ENCODE data around the gene MRAS.
"Not testable (repeated sequence)": the region's sequence is repeated elsewhere in the genome, so short reads cannot be mapped to it uniquely, and the experiment has no call there.

The MRAS gene

DNA sequence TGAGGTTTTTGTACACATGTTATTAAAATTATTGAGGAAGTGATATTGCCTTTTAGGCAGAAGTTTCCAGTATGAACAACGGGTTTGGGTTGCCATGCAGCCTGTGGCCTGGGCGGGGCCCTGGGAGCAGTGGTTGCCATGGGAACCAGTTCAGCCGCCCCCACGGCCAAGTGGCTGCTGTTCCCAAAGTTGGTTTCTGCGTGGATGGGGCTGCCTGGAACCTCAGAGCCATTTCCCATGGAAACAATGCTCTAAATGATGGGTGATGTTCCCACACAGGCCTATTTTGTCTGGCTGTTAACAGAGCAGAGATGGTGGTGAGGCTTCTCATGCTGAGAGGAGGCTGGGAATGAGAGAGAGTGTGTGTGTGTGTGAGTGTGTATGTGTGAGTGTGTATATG lies 19.5 kb downstream of the MRAS start:
- peak; percentile 63 for DNase-seq

DNA sequence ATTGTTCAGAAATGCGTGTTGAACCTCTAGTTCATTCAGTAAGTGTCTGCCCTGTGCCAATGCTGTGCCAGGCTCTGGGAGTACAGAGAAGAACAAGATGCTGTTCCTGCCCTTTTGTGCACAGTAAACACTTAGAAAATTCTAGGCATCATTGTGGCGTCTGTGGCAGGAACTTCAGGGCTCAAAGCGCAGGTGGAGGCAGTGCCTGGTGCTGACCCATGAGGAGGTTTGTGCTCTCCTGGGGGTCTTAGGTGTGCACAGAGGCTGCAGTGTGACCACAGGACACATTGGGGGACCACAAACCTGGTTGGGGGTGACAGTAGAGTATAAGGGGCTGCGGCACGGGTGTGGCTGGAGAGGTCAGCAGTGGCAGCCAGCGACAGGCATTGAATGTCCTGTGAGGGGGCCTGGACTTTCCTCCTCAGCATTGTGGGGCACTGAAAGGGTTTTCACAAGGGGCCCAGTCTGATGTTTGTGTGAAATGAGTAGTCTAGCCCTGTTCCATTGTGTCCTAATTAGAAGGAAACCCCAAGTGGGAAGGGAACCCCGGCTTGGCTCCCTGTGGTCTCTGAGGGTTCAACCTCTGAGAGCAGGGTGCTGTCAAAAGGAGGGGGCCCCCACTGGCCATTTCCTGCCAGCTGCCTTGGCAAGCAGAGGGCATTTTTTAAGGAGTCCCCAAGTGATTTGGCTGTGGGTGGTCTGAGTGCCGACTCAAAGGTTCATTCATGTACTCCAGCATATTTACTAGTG lies 20.9 kb downstream of the MRAS start:
- DNase-seq, result no peak

DNA sequence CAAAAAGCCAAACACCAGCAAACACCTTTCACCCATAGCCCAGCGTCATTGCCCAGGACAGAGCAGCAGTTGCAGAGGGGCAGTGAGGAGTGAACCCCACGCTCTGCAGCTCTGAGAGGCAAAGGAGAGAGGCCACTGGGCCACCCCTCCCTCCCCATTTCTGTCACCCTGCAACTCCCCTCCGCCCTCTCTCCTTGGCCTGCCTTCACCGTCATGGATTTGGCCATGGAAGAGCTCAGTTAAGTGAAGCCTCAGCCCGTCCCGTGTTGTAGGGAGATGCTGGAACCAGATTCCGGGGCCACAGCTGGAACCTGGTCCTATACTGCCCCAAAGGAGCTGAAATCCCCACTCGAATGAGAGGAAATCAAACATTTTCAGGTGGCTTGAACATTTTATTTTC lies 21.9 kb downstream of the MRAS start:
- DNase-seq, result no peak

DNA sequence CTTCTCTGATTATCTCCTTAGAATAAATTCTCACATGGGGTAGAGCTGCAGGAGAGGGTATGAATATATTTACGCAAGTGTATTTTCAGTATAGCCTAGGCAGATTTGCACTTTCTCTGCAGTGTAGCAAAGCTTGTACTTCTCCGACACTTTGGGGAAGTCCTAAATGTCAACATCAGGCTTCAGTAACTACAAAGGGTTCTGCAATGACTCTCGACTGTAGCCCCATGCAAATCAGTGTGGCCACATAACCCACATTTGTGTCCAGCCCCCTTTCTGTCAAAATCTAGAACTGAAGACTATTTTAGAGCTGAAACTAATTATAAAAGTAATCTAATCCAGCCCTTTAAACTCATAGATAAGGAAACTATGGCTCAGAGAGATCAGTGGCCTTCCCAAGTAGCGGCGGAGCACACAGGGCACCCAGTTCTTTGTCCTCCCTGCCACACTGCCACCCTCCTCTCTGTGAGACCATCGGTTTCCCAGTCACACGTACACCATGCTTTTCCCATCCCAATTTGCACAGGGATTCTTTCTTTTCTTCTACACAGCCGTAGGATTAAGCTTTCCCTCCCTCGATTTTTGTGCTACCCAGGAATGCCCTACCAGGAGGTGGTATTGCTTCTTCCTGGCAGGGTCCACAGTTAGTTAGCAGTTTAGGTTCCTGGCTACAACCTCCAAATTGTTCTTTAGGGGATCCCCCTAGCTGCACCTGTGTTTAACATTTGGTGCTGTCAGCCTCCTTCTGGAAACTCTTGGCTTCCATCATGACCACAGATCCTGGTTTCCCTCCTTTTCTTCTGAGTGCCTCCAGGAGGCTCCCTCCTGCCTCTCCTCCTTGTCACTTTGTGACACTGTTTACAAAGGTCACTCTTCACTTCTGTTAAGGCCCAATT lies 22.9 kb downstream of the MRAS start:
- no peak for DNase-seq

DNA sequence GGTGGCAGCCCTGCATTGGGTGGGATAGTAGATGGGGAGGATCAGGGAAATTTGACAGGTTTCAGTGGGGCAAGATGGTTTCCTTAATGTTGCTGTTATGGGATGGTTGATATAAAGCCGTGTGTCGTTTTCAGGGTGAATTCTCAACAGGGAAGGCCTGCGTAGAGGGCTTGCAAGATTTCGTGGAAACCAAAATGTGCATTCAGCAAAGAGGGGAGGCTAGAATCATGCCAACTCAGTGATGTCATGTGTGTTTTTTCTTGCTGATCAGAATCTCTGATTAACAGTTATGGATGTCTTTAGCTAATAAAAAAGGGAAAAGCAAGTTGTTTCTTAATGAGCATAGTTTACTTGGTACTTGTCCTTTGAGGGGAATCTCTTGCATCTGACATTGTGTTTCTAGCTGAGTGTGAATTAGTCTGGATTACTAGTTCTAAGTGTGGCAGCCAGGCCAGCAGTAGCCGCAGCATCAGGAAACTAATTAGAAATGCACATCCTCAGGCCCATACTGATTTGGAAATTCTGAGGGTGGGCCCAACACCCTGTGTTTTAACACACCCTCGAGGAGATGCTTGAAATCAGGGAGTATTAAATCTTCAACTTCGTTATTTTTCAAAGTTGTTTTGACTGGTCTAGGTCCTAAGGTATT lies 24.8 kb downstream of the MRAS start:
- DNase-seq, result no peak

DNA sequence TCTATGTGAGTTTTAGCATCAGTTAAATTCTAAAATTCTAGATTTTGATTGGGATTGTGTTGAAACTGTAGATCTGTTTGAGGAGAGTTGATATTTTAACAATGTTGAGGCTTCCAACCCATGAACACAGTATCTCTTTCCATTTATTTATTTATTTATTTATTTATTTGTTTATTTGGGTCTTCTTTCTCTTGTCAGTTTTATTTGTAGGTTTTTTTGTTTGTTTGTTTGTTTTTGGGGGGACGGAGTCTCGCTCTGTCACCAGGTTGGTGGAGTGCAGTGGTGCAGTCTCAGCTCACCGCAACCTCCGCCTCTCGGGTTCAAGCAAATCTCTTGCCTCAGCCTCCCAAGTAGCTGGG lies 25.3 kb downstream of the MRAS start:
- DNase-seq, result no peak

DNA sequence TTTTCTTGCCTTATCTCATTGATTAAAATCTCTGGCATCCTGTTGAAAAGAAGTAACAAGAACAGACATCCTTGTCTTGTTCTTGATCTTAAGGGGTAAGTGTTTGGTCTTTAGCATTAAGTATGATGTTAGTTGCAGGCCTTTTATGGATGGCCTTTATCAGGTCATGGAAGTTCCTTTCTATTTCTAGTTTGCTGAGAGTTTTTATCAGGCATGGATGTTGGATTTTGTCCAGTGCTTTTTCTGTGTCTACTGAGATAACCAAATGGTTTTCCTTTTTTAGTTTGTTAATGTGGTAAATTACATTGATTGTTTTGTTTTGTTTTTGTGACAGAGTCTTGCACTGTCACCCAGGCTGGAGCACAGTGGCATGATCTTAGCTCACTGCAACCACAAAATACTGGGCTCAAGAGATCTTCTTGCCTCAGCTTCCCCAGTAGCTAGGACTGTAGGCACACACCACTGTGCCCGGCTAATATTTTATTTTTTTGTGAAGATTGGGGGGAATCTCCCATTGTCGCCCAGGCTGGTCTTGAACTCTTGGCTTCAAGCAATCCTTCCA lies 26.3 kb downstream of the MRAS start:
- no peak for DNase-seq

DNA sequence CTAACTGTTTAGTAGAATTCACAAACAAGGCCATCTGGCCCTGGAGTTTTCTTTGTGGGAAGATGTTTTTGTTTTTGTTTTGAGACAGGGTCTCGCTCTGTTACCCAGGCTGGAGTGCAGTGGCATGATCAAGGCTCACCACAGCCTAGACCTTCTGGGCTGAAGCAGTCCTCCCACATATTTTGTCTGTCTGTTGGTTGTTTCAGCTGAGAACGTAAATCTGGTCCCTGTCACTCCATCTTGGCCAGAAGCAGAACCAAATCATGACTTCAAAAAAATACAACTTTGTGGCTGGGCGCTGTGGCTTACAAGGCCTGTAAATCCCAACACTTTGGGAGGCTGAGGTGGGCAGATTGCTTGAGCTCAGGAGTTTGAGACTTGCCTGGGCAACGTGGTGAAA lies 27.1 kb downstream of the MRAS start:
- DNase-seq, result no peak

DNA sequence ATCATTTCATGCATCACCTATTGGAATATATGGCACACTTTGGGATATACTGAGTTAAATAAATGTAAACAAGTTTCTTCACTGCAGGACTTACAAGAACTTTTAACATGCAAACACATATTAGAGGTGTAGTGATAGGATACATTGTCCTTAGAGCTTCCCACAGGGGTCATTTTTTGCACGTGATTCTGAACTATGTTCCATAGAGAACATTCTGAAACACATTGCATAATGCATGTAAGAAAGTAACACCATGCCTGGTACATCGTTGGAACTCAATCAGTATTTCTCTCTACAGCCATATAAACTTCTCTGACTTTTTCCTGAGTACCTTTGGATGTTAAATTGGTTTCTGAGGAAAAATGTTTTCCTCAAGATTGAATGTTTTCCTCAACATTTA lies 28.3 kb downstream of the MRAS start:
- DNase-seq, result no peak

DNA sequence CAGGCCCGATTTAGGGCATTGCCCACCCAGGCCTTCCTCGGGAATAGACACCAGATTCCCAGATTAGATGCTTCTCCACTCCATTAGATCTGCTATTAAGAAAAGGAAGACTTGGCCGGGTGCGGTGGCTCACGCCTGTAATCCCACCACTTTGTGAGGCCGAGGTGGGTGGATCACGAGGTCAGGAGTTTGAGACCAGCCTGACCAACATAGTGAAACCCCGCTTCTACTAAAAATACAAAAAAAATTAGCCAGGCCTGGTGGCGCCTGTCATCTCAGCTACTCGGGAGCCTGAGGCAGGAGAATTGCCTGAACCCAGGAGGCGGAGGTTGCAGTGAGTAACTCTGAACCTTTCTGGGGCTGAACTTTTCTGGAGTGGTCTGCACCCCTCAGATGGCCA lies 28.8 kb downstream of the MRAS start:
- not testable (repeated sequence) for DNase-seq

DNA sequence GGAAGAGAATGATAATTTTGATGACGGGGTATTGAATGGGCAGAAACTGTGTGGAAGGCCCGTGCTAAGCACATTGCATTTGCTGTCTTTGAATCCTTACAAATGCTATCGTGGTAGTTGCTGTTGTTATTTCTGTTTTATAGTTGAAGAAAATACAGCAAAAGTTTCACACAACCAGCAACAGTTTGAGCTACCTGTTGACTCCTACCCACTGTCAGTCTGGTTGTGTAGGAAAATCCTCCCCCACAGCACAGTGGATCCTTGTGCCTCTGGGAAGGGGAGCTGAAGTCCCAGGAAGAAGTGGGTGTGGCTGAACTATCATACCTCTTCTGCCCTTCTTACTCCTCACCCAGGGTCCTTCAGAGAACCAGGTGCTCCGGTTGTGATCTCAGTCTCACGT lies 29.4 kb downstream of the MRAS start:
- DNase-seq, result no peak

DNA sequence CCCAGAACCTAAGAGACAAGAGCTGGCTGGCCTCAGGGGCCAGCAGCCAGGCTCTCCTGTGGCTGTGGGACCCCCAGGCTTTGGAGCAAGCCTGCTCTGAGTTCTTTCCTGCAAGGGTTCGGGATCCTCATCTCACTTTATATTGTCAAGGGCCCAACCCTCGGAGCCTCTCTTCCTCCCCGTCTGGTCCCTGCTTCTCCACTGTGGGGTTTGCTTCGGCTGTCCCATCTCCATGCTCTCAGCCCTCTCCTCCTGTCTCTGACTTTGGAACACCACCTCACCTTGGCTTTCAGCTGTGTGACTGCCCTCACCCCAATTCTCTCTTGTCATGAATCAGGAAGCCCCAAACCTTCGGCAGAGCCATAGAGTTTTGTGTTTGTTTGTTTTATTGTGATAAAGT lies 30.0 kb downstream of the MRAS start:
- DNase-seq, result no peak

DNA sequence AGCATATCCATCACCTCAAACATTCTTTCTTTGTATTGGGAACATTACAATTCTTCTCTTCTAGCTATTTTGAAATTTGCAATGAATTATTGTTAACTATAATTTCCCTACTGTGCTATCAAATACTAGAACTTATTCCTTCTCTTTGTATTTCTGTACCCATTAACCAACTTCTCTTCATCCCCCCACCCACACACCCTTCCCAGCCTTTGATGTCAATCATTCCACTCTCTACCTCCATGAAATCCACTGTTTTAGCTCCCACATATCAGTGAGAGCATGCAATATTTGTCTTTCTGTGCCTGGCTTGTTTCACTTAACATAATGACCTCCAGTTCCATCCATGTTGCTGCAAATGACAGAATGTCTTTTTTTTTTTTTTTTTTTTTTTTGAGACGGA lies 30.6 kb downstream of the MRAS start:
- no peak for DNase-seq

DNA sequence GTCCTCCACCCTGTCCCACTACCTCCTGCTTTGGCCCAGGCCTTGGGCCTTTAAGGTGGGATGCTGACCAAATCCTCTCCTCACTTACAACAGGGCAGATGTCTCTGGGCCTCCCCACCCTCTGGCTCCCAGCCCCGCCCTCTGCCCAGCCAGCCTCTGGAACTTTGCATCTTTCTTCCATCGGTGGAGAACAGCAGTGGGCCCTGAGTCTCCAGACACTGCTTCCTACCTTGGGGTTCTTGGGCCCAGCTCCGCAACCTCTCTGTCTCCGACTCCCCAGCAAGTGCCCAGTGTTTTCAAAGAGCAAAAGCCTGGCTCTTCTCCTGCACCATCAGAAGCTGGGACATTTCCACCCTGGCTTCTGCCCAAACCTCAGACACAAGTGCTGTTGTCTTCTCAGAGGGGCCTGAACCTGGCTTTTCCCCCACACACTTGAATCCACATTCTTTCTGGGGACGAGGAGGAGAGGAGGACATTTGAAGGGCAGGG lies 33.1 kb downstream of the MRAS start:
- DNase-seq, result no peak

DNA sequence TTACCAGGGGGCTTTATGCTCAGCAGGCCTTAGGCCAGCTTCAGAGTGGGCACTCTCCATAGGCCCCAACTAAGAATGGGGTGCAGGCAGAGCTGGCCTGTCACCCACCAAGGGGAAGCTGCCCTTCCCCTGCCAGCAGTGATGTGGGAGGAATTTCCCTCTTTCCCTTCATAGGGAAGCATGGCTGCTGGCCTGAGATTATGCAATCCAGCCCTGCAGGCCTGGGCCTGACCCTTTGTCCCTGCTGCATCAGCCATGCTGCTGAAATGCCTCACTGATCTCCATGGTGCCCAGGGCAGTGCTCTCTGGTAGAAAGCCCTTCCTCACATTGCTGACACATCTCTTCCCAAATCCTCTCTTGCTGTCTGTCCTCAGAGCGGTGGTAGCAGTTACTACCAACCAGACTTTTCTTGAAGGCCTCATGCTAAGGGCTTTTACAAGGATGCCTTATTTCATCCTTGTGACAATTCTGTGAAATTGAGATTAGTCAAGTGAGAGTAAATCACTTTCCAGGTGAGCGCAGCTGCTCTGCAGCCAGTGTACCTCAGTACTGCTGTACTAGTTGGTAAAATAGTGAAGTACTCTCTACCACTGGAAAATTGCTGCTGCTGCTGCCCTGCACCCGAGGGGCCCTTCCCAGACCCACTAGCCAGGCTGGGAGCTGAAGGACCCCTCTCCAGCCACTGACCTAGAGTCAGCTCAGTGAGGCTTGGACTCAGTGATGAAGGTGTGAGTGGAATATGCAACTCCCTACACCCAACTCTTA lies 33.8 kb downstream of the MRAS start:
- no peak for DNase-seq

DNA sequence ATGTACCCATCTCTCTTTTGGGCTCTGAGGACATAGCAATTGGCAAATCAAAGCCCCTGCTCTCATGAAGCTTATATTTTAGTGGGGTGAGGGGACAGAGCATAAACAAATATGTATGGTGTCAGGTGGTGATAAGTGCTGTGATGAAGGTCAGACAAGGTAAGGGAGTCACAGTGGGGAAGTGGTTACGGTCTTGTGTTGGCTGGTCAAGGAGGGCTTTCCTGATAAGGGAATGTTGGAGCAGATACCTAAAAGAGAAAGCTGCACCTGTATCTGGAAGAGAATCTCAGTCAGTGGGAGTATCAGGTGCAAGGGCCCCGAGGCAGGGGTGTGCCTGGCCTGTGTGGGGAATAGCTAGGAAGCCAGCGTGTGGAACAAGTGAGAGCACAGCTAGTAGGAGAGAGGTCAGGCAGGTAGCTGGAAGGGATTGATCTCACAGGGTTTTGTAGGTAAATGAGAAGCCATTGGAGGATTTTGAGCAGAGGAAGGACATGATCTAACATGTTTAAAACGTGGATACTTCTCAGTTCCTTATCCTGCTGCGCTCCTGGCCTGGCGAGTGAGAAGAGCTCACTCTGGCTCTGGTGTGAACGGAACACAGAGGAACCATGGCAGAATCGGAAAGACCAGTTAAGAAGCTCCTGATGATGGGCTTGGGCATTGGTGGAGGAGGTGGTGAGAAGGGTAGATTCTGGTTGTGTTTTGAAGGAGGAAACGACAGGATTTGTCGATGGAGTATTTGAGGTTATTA lies 35.5 kb downstream of the MRAS start:
- no peak for DNase-seq

DNA sequence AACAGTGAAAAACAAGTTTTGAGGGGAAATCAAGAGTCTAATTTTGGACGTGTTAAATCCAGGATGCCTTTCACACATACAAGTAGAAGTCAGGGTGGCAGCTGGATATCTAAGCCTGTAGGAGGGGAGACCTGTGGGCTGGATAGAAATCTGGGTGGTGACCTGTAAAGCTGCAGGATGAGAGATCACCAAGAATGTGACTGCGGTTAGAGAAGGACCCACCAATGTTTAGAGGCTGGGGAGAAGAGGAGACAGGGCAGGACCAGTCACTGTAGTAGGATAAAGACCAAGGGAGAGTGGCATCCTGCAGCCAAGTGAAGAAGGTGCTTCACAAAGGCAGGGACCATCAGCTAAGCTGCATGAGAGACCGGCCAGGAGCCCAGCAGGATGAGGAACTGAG lies 36.2 kb downstream of the MRAS start:
- DNase-seq, result no peak

DNA sequence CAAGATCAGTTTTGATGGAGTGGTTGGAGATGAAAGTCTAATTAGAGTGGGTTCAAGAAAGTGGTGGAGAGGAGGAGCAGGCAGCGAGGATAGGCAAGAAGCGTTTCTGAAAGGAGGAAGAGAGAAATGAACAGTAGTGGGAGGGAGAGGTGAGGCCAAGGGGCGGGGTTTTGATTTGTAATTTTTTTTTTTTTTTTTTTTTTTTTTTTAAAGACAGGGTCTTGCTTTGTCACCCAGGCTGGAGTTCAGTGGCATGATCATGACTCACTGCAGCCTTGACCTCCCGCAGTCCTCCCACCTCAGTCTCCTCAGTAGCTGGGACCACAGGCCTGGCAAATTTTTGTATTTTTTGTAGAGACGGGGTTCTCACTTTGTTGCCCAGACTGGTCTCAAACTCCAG lies 36.6 kb downstream of the MRAS start:
- DNase-seq, result no peak

DNA sequence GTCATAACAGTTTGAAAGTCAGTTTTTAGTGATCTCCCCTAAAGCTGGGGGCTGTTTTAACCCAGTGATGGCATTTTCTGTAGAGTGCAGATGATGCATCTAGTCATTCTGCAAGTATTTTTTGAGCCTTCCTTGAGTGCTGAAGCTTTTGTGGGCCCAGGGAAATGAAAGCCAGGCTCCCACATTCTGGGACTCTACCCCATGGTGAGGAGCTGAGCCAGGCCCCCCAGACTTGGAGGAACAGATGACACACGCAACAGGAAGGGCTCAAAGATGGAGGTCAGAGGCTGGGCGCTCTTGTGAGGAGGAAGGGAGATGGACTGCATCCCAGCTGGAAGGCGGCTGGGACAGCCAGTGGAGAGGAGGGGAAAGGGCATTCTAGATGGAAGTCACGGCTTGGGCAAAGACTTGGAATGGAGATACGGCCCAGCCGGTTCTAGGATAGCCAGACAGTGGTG lies 40.8 kb downstream of the MRAS start:
- no peak for DNase-seq

DNA sequence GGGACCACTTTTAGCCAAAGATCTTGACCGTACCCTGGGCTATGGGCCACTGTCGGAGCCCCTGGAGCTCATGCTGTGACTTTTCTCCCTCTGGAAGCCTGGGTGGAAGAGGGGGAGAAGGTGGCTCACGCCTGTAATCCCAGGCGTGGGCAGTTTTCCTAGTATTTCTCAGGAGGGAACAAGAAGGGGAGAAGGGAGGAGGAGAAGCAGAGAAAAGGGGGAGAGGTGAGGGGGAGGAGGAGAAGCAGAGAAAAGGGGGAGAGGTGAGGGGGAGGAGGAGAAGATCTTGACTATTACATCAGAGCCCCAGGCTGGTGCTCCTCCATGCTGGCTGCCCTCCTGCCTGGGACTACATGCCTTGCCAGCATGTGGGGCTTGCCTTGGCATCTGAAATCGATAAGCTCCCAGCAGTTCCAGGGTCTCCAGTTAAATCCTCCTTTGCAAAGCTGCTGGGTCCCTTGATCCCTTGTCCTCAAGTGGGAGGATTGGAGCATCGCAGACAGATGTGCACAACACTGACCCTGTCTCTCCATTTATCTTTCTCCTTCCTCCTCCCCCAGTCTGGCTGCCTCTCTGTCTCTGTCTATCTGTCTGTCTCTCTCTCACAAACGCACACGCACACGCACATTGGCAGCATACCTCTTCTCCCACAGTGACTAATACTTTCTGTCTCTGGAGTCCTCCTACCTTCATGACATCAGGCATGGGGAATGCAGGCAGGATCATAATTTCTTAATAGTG lies 41.6 kb downstream of the MRAS start:
- DNase-seq, result no peak

DNA sequence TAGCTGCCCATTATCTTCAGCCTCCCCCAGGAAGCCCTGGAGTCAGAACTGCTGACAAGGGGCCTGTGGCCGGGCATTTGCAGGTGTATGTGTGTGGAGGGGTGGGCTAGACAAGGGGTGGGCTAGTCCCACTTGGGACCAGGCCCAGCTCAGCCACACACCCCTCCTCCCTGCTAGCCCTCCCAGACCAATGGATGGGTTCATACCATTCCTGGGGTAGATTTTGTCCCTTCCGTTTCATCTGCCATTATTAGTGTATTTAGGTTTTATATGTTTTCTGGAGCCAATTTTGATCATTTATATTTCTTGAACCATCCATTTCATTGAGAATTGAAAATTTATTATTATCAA lies 42.2 kb downstream of the MRAS start:
- no peak for DNase-seq
